Endodermal cell (in vitro differentiated cells): Measurements from ENCODE around the gene CHGA. TPM values are rescaled to one million over a fixed set of nuclear protein-coding genes. Genes with fewer than 3 reads are reported as not detected.

ENCODE experiments used
- DNase-seq: peaks from one replicate; pipeline ENCODE4 v3.0.0-alpha.2; 2017
- H3K27ac ChIP-seq: 2 replicates; pipeline ENCODE4 v1.5.1; 2013; ENCODE audit warnings: mild to moderate bottlenecking, low read depth, low read length, moderate library complexity
- H3K27me3 ChIP-seq: 2 replicates; pipeline ENCODE4 v1.6.1; 2013; ENCODE audit warnings: mild to moderate bottlenecking, low read length, moderate library complexity; ENCODE audit not compliant: insufficient read depth, control insufficient read depth, poor library complexity, severe bottlenecking
- H3K36me3 ChIP-seq: 2 replicates; pipeline ENCODE4 v1.7.0; 2013; ENCODE audit warnings: mild to moderate bottlenecking, low read length, moderate library complexity; ENCODE audit not compliant: control insufficient read depth, insufficient read depth
- H3K4me1 ChIP-seq: one replicate; pipeline ENCODE4 v1.7.0; 2013; ENCODE audit warnings: low read length; ENCODE audit not compliant: control insufficient read depth, insufficient read depth
- H3K4me3 ChIP-seq: 2 replicates; pipeline ENCODE4 v1.5.1; 2013; ENCODE audit warnings: mild to moderate bottlenecking, low read length, moderate library complexity
- H3K9ac ChIP-seq: 2 replicates; pipeline ENCODE4 v1.6.1; 2013; ENCODE audit warnings: mild to moderate bottlenecking, low read length, moderate library complexity; ENCODE audit not compliant: poor library complexity, severe bottlenecking; ENCODE audit errors: extremely low read depth
- H3K9me3 ChIP-seq: 2 replicates; pipeline ENCODE4 v1.6.1; 2013; ENCODE audit warnings: mild to moderate bottlenecking, low read length, moderate library complexity; ENCODE audit not compliant: control insufficient read depth
- H3K27ac Mint-ChIP-seq: 2 replicates; pipeline ENCODE4 v1.8.0; 2020; ENCODE audit warnings: mixed read lengths
- H3K27me3 Mint-ChIP-seq: 2 replicates; pipeline ENCODE4 v1.8.0; 2021; ENCODE audit warnings: mild to moderate bottlenecking, mixed read lengths; ENCODE audit not compliant: insufficient read depth
- H3K36me3 Mint-ChIP-seq: 2 replicates; pipeline ENCODE4 v1.8.0; 2020; ENCODE audit warnings: low read depth, mixed read lengths
- H3K4me1 Mint-ChIP-seq: 2 replicates; pipeline ENCODE4 v1.8.0; 2020; ENCODE audit warnings: mixed read lengths
- H3K4me3 Mint-ChIP-seq: 2 replicates; pipeline ENCODE4 v1.8.0; 2020; ENCODE audit warnings: mild to moderate bottlenecking, moderate library complexity, mixed read lengths
- H3K9me3 Mint-ChIP-seq: 2 replicates; pipeline ENCODE4 v1.8.0; 2020; ENCODE audit warnings: mild to moderate bottlenecking, mixed read lengths
- WGBS, 2 experiments: methylation state at CpG; one replicate each; pipeline versions ENCODE4 v1.1.5 to v1.1.7; 2013; ENCODE audit warnings: missing lambda C conversion rate in 2 of 2, mixed read lengths in 1 of 2; ENCODE audit not compliant: insufficient coverage in 1 of 2, insufficient read length in 1 of 2; 5-methylcytosine and 5-hydroxymethylcytosine counted together
- total RNA-seq, 2 donors: library from RNA; stranded (reverse); fragmentation: NEBNext Ultra II Directional in 1 of 2; extraction: Animal tissue kit (Norgen Biotek cat#: 25700) in 1 of 2; gene quantifications; 2 replicates in 1 of 2; 3 replicates in 1 of 2; pipeline ENCODE4 v1.2.1, GENCODE V29; 2021
- TF ChIP-seq, protein P1 (sequence below): fragments of 200-600 bp; sonication (generic); conservative IDR thresholded peaks from 2 replicates; pipeline ENCODE4 v1.5.0; 2021; ENCODE audit warnings: antibody characterized with exemption, mild to moderate bottlenecking

The CHGA gene
- total RNA-seq, 2 donors from 2014 or later, result 4.6 TPM

DNA sequence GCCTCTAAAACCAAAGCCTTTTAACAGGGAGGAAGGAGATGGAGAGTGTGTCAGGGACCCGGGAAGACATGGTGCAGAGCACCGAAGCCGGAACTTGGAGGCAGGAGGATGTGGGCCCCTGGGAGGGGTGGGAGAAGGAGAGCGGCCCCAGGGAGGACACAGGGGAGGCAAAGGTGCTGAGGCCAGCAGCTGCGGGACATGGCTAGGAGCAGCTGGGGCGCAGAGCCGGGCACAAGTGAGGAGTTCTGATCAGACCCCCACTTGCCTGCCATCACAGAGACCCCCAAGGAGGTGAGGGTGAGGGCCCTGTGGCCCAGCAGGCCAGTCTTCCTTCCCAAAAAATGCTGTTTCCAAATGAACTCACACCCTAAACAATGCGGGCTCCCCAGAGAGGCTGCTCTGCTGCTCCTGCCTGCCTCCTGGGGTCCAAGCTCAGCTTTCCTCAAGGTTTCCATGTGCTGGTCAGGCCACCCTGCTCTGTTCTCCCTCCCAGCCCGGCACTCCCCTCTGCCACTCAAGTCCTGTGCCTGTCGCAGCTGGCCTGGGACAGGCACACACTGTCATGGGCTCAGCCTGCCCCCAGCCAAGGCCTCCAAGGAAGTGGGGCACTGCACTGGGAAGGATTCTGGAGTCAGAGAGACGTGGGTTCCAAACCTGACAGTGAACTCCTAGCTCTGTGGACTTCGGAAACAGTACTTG lies 24.0 kb downstream of the CHGA start:
- Histone ChIP-seq H3K27me3 (no peaks in the 10 kb centered on the region), H3K36me3 (peaks cover 9% of the 10 kb centered on the region), H3K4me1 (no peaks in the 10 kb centered on the region), H3K27ac (no peak overlapping the region), H3K9me3 (no peaks in the 10 kb centered on the region), H3K9ac (no peak overlapping the region), H3K4me3 (no peak overlapping the region)
- Mint-ChIP-seq H3K27ac (peak overlapping the region; percentile 61), H3K4me1 (no peaks in the 10 kb centered on the region), H3K4me3 (no peak overlapping the region), H3K36me3 (peaks cover 21% of the 10 kb centered on the region), H3K27me3 (no peaks in the 10 kb centered on the region), H3K9me3 (no peaks in the 10 kb centered on the region)
- DNase-seq, result no peak
- 82 to 87% methylated on average over 10 to 12 of the region's 12 CpGs for WGBS, 2 experiments
- TF ChIP-seq, protein P1, sequence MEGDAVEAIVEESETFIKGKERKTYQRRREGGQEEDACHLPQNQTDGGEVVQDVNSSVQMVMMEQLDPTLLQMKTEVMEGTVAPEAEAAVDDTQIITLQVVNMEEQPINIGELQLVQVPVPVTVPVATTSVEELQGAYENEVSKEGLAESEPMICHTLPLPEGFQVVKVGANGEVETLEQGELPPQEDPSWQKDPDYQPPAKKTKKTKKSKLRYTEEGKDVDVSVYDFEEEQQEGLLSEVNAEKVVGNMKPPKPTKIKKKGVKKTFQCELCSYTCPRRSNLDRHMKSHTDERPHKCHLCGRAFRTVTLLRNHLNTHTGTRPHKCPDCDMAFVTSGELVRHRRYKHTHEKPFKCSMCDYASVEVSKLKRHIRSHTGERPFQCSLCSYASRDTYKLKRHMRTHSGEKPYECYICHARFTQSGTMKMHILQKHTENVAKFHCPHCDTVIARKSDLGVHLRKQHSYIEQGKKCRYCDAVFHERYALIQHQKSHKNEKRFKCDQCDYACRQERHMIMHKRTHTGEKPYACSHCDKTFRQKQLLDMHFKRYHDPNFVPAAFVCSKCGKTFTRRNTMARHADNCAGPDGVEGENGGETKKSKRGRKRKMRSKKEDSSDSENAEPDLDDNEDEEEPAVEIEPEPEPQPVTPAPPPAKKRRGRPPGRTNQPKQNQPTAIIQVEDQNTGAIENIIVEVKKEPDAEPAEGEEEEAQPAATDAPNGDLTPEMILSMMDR, result no peak

DNA sequence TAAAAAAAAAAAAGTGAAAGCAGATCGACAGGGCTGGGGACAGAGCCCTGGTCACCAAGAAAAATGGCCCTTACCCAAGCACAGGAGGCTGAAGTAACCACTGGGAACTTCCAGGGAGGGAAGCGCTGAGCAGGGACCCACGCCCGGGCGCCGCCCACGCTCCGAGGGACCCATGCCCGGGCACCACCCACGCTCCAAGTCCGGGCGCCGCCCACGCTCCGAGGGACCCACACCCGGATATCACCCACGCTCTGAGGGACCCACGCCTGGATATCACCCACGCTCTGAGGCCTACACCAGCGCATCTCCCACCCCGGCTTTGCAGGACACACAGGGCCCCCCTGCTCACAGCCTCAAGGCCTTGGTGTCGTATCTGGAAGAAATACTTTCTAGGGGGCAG lies 25.7 kb downstream of the CHGA start:
- TF ChIP-seq, protein P1, result no peak
- Histone ChIP-seq H3K4me3 (no peak overlapping the region), H3K27ac (no peak overlapping the region), H3K9ac (no peak overlapping the region), H3K27me3 (no peaks in the 10 kb centered on the region), H3K4me1 (no peaks in the 10 kb centered on the region), H3K36me3 (peaks cover 9% of the 10 kb centered on the region), H3K9me3 (no peaks in the 10 kb centered on the region)
- H3K4me1 Mint-ChIP-seq, result no peaks in the 10 kb centered on the region
- 95 to 100% methylated on average over 7 to 22 of the region's 22 CpGs for WGBS, 2 experiments
- no peak for DNase-seq
- peaks cover 18% of the 10 kb centered on the region for H3K36me3 Mint-ChIP-seq
- no peaks in the 10 kb centered on the region for H3K27me3 Mint-ChIP-seq
- H3K9me3 Mint-ChIP-seq, result no peaks in the 10 kb centered on the region
- no peak overlapping the region for H3K27ac Mint-ChIP-seq
- no peak overlapping the region for H3K4me3 Mint-ChIP-seq

DNA sequence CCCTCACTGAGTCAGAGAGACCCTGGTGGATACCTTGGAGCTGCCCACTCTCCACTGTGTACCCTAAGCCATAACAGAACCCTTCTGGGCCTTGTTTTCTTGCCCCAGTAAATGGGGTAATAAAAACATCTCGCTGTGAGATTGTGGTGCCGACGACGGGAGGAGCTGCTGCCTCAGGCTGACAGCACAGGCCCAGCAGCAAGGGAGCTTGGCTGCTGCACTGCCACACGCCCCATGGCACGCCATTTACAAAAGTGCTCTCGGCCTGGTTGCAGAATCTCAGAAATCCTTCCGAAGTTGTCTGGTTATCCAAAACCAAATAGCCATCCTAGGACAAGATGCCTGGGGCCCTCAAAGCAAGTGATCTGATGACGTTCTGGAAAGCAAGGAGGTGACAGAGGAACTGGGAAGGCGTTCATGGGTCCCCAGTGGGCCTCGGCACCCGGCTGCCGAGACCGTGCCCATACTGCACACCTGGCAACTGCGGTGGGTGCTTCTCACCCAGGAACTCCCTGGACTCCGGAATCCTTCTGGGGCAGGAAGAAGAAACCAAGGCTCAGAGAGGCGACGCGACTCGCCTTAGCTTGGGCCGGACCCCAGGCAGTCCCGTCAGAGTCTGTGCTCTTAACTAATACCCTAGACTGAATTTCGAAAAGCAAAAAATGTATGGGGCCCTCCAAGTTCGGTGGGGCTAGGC lies 26.7 kb downstream of the CHGA start:
- peaks cover 13% of the 10 kb centered on the region for H3K36me3 Mint-ChIP-seq
- WGBS, 2 experiments, result 92 to 93% methylated on average over 21 to 24 of the region's 24 CpGs
- TF ChIP-seq, protein P1, result no peak

More for the DNA sequence above, 26.7 kb downstream of the CHGA start:
- peaks cover 9% of the 10 kb centered on the region for H3K36me3 ChIP-seq
- no peaks in the 10 kb centered on the region for H3K27me3 ChIP-seq
- no peak overlapping the region for H3K9ac ChIP-seq
- no peaks in the 10 kb centered on the region for H3K9me3 ChIP-seq
- no peaks in the 10 kb centered on the region for H3K4me1 ChIP-seq
- H3K4me3 ChIP-seq, result no peak overlapping the region
- H3K27ac ChIP-seq, result no peak overlapping the region
- no peak overlapping the region for H3K4me3 Mint-ChIP-seq
- H3K4me1 Mint-ChIP-seq, result no peaks in the 10 kb centered on the region
- DNase-seq, result no peak
- no peaks in the 10 kb centered on the region for H3K27me3 Mint-ChIP-seq
- H3K9me3 Mint-ChIP-seq, result no peaks in the 10 kb centered on the region
- no peak overlapping the region for H3K27ac Mint-ChIP-seq
